HG03280 (cell line): ENCODE measurements around the gene TMEM201.

ENCODE experiments used
- ATAC-seq: cut with Tn5 transposase; IDR thresholded peaks from one replicate; pipeline ENCODE4 v1.9.1; 2021; ENCODE audit warnings: mild to moderate bottlenecking, moderate library complexity; ENCODE audit not compliant: unreplicated experiment

Gene TMEM201

DNA sequence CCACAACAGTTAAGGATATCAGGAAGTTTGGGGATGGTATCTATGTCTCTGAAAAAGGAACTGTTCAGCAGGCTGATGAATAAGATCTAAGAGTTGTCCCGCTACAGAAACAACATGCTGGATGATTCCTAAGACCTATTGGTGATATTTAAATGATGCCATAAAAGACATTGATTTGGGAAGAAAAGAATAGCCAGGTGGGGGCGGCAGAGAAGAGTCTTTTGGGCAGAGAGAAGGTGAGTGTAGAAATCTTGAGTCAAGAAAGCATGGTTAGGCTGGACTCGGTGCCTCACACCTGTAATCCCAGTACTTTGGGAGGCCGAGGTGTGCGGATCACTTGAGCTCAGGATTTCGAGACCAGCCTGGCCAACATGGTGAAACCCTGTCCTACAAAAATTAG is 11.8 kb upstream of the TMEM201 start:
- no peak for ATAC-seq

DNA sequence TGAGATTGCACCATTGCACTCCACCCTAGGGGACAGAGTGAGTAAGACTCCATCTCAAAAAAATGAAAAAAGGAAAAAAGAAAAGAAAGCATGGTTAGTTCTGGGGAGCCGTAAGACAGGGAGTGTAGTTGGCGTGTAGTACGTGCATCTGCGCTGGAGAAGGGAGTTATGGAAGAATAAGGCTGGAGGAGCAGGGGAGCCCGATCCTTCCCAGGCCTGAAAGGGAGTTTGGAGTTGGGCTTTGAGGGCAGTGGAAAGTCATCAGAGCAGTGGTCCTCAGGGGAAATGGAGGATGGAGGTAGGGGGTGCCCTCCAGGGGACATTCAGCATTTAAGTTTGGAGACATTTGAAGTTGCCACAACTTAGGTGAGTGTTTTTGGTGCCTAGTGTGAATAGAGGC is 11.3 kb upstream of the TMEM201 start:
- ATAC-seq: no peak

DNA sequence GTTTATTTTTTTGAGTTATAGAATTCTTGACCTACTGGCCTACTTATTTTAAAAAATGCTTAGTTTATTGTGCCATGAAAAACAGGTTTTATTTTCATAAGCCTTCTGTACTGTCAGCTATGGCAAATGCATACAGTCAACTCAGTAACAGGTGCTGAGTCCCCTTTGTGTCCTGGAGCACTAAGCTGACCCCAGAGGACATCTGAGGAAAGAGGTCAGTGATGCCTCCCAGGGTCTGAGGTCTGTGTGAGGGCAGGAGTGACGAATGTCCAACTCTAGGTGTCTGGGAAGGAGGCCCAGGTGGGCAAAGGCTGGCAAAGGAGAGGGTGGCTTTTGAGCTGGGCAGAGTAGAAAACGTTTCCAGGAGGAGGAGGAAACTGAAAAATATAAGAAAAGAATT is 7.8 kb upstream of the TMEM201 start:
- no peak for ATAC-seq

DNA sequence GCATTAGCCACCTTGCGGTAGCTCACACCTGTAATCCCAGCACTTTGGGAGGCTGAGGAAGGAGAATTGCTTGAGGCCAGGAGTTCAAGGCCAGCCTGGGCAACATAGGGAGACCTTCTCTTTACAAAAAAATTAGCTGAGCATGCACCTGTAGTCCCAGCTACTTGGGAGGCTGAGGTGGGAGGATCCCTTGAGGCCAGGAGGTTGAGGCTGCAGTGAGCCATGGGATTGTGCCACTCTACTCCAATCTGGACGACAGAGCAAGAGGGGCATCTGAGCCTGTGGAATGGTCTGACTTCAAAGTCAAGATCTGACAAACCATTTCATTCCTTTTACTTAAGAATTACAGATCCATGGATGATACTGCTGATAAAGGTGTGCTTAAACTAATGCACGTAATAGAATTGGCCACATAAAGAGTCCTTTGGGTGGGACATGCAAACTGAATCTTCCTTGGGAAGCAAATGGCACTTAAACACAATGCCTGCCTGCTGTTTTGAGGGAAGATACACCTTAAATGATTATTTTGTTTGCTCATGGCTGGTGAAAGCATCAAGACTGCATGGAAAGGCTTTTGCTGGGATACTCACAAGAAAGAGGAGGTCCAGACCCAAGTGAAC is 2.5 kb upstream of the TMEM201 start:
- ATAC-seq: no peak

DNA sequence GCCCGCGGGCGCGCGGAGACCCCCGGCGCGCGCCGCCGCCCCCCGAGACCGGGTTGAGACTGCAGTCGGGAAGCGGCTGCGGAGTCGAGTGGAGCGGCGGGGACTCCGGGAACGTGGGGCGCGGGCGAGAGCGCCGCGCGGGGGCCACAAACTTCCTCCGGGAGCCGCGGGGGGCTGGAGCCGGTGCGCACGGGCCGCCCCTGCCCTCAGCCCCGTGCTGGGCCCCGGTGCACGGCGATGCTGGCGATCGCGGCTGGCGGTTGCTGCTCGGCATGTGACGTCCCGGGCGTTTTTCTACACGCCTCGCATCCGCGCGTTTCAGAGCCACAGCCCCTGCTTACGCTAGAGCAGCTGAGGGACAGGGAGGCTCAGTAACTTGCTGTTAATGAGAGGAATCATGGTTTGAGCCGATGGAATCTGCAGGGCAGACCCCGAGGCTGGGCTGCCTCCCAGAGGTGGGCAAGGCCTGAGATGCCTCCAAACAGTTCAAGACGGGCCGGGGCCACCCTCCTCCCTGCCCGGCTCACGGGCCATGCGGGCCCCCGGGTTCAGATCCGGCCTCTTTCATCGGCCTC is 520 bp downstream of the TMEM201 start:
- peak; percentile 15 for ATAC-seq

DNA sequence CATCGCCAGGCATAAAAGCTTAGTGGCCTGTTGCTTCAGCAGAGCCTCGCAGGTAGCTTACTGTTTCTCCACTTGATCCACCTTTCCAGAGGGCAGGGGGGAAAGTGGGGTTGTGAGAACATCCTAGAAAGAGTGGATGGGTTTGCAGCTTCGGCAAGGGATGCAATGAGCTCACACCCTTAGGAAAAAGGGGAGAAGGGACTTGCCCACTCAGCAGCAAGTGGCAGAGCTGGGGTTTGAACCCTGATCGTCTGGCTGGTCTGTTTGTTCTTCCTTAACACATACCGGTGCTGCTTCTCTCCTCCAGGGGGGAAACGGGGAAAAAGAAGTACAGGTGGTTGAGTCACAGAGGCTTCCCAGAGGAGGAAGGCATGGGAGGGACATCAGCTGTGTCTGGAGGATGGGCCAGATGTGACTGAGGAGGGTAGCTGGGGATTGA is 1.0 kb downstream of the TMEM201 start:
- ATAC-seq: no peak

DNA sequence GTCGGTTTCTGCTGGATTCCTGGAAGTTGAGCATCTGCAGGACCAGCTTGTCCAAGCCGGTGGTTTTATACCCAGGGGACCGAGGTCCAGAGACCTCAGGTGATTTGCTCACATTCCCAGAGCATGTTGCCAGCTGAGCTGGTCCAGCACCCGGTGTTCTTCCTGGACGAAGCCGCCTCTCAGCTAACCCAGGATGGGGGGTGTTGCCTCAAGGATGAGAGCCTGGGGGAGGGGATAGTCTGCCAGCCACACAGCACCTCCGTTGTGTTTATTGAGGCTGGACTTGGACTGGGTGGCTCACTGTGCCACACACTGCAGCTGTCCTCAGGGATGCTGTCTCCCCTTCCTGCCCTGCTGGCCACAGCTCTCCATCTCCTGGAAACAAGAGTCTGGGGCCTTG is 1.5 kb downstream of the TMEM201 start:
- no peak for ATAC-seq

DNA sequence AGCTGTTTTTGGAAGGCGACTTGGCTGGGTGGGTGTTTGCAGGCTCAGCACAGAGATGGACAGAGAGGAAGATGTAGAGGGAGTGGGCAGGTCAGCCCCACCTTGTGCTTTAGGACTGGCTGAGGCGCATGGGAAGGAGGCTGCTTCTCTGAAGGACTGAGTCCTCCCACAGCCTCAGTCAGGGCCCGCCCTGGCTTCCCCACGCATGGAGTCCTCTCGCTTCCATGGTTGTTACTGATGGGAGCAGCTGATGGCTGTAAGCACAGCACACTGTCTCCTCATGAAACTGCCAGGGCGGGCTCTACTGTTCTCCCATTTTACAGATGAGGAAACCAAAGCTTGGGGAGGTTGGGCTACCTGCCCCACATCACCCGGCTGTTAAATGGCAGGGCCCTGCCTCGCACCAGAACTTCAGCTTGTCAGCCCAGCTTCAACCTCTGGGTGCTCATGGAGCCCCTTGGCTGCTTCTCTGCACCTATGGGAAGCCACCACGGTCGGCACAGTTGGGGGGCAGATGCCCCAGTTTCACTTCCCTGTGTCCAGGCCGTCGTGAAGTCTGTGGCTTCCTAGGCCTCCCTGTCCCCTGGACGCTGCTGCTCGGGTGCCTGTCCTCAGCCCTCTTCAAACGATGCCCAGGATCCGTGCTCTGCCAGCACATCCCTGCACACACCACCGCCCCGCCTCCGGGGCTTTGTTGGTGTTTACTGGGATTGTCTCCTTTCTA is 2.4 kb downstream of the TMEM201 start:
- no peak for ATAC-seq

DNA sequence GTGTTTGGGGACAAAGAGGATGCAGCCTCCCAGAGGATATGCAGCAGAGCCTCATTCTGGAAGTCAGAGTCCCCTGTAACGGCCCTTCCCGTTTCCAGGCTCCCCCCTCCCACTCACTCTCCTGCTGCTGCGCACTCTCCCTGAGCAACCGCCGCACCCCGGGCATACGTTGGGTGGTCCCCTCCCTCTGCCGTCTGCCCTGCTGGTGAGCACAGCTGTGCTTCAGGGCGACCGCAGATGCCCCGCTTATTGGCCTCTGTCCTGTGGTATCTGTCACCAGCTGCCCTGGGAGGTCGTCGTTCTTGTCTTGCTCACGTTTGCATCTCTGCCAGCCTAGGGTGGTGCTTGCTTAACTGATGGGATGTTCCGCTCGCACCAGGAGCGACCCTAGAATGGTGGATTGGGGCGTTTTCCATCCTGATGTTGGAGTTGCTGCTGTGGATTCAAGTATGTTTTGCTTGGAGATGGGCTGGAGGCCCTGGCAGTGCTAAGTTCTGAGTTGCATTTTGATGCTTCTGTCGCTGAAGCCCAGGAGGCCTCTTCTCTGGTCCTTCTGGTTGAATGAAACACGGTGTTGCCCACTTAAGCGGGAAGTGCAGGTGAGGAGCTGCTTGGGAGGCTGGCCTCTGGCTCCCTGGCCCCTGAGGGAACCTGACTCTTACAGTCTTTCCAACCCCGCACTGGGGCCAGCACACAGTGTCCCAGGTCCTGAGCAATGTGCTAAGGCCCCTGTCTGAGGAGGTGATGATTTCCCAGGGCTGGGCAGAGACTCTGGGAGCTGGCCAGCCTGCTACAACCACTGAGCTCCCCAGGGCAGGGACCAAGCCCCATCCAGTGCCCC is 3.2 kb downstream of the TMEM201 start:
- no peak for ATAC-seq

DNA sequence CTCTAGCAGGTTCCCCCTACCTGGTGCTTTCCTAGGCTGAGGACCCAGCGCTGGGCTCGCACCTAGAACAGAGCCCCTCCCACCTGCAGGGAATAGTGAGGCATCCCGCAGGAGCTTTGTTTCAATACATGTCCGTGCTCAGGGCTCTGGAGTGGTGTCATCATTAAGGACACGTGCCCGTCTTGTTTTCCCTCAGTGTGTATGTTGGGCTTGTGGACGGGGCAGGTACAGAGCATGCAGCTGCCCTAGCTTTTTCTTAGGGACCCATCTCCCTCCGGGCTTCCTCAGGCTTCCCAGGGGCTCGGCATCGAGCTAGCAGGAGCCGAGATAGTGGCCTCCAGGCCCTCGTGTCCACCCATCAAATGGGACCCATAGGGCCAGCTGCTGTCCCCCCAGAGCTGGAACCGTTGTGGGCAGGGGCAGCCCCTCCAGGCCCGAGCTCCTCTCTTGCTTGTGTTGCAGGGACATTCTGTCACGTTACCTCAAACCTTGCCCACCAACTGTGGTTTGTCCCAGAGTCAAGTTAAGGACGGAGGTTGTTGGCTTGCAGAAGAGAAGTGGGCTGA is 3.9 kb downstream of the TMEM201 start:
- no peak for ATAC-seq

DNA sequence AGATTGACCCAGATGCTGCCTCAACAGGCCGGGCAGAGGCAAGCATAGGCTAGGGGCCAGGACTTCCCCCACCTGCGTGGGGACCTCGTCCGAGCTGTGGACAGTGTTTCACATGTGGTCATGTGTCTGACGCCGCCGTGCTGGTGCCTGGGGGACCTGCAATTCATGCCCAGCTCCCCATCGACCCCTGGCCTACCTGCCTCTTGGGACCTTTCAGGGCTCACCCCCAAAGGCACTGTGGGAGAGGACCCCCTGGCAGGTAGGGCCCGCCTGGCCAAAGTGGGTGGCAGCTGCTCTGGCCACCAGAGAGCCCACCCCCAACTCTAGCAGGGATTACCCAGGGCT is 4.4 kb downstream of the TMEM201 start:
- ATAC-seq: no peak

DNA sequence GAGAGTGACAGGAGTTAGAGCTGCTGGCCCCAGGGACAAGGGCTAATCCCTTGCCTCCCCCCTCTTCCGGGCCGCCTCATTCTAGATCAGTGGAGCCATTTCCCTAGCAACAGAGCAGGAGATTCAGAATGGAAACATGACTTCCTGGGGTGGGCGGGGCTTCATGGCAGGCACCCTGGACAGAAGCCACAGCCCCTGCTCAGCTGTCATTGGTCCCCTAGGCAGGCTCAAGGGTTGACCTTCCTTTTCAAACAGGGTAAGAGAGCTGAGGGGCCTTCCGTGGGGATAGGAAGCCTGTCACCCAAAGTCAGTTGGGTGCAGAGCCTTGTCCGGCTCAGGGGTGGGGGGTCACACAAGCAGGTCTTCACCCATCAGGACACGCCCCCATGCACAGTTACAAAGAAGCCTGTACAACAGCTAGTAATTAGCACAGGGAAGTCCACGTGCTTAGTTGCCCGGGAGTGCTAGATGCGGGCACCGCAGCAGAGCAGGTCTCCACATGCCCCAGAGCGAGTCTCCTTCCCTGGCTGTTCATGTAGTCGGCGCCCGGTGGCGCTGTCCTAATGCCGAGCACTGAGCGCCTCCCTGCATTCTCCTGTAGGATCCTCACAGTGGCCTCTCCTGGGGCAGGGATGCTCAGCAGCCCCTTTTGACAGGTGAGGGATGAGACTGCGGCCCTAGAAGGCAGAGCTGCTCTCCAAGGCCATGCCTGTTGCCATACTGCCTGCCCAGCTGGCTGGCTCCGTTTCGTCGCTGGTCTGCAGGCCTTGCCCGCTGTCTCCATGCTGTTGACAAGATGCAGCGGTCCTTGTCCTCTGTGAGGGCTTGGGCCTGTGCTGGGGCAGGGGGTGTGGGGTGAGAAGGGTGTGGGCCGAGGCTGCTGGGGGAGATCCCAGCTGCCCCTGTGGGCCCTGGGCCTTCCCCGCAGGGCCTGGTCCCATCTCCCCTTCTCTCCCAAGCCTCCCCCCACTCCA is 5.1 kb downstream of the TMEM201 start:
- ATAC-seq: no peak

DNA sequence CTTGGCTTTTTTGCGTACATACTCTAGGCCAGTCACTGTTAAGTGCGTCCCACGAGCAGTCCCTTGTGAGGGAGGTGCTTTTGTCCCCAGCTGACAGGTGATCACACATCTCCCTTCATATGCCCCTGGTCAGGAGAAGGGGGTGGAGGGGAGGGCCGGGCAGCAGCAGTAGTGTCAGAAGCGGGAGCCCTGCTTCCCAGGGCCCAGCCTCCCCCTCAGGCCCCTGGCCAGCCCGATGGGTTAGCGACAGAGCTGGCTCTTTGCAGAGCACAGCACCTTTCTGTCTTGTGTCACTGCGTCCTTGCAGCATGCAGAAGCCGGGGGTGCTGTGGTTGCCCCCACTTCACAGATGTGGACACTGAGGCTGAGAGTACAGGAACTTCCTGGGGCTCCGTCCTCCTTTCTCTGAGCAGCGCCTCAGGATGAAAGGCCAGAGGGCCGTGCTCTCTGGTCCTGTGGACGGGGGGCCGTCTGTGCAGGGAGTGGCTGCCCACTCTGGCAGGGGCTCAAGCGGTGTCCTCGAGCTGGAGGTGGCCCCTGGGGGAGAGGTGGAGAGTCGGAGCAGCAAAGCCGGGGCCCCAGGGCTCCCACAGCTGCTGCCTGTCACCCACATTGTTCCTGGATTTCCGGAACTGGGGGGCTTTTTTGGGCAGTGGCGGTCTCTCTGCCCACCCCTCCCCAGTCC is 5.9 kb downstream of the TMEM201 start:
- no peak for ATAC-seq

DNA sequence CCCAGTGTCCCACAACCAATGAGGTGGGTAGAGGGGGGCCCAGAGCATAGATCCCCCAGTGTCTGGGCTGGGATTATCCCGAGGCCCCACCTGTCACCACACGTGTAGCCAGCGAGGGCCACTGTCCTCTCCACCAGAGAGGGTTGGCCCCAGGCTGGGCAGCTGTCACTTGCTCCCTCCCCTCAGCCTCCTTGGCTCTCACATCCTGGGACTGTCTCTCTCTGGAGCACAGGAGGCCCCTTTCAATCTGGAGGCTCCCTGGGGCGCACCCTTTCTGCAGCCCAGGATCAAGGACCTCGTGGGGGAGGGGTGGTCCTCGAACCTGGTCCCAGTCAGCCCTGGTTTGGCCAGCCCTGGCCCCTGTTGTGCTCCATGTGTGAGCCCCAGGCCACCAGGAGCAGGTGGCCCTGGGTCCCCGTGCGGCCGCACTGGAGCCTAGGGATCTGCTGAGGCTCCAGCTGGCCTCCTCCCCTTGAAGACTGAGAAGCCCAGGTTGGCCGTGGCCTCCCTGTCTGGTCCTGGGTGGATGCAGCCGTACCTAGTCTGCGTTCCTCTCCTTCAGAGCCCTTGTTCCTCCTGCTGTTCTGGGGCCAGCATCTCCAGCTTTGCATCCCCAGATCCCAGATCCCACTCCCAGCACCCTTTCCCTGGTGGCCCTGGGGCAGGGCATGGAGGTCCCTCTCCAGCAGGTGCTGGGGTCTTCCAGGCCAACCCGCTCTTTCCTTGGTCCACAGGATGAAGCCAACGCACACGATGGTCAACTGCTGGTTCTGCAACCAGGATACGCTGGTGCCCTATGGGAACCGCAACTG is 6.7 kb downstream of the TMEM201 start:
- no peak for ATAC-seq

DNA sequence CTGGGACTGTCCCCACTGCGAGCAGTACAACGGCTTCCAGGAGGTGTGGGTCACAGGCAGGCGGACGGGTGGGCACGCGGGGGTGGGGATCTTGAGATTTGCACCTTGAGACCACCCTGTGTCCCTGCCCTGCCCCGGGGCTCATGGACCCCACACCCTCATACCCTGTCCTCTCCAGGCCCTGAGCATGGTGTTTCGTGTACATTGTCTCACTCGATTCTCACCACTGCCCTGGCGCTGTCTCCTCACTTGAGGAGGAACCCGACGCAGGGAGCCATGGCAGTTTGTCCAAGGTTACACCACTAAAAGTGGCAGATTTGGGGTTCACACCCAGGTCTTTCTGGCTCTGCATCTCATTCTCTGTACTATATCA is 7.2 kb downstream of the TMEM201 start:
- ATAC-seq: no peak

DNA sequence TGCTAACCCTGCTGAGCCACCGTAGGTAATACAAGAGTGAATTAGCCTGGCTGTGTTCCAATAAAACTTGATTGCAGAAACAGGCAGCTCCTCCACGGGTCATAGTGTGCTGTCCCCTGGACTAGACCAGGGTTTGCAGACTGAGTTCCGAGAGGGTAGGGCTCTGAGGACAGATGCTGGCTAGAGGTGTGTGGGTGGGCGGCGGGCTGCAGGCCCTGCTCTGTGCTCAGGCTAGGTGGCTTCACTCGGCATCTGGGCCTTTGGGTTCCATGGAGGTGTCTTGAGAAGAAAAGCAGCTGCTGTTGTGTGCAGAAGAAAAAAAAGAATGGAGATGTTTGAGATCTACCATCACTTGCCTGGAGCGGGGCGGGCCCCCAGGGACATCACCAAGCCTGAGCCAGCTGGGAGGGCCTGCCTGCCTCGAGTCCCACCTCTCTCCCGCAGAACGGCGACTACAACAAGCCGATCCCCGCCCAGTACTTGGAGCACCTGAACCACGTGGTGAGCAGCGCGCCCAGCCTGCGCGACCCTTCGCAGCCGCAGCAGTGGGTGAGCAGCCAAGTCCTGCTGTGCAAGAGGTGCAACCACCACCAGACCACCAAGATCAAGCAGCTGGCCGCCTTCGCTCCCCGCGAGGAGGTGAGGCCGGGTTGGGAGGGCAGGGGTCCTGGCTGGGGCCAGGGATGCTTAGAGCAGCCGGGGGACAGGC is 7.9 kb downstream of the TMEM201 start:
- ATAC-seq: no peak

DNA sequence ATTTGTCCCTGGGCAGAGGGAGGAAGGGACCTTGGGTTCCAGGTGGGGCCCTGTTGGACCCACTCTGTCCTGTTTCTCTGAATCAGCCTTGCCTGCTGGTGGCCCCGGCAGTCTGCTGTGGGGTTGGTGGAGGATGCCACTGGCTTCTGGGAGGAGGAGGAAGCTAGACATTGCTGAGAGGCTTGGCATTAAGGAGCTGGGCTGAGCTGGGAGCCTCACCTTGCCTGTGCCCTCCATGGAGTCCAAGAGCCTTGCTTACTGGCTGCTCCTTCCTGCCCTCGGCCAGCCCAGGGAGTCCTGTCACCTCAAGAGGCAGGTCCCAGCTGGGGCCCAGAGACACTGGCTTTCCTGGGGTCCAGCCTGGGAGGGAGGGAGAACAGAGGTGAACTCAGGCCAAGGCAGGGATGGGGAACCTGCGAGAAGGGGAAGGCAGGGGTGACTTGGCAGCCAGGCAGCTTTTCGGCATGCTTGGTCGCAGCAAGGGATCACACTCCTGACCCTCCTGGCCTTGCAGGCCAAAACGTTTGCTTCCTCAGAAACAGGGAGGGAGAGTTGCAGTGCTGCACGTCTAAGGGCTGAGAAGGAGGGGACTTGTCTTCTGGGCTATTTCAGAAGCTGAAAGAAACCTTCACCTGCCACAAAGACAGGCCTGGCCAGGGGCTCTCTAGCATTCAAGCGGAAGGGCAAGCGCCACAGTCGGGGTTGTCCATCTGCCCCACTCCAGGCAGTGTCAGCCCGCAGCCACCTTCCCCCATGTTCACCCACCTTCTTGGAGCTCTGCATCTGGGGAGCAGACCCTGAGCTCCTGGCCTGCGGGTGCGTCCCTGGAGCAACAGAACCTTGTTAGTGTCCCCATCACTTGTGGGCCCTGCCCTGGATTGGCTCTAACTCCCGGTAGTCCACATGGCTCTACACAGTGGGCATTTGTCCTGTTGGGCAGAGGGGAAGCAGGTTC is 8.9 kb downstream of the TMEM201 start:
- no peak for ATAC-seq
